Activated CD4-positive, alpha-beta T cell treated with anti-CD3 and anti-CD28 coated beads, Interleukin-2, amount 50 U/mL, for 4 hours (primary cell): ENCODE data around the gene SMAP2.
"Not testable (repeated sequence)": the region's sequence is repeated elsewhere in the genome, so short reads cannot be mapped to it uniquely, and the experiment has no call there.

Experiments
- DNase-seq, 2 experiments: peaks; one replicate each; pipeline ENCODE4 v3.0.0-alpha.2; 2020

Gene SMAP2

DNA sequence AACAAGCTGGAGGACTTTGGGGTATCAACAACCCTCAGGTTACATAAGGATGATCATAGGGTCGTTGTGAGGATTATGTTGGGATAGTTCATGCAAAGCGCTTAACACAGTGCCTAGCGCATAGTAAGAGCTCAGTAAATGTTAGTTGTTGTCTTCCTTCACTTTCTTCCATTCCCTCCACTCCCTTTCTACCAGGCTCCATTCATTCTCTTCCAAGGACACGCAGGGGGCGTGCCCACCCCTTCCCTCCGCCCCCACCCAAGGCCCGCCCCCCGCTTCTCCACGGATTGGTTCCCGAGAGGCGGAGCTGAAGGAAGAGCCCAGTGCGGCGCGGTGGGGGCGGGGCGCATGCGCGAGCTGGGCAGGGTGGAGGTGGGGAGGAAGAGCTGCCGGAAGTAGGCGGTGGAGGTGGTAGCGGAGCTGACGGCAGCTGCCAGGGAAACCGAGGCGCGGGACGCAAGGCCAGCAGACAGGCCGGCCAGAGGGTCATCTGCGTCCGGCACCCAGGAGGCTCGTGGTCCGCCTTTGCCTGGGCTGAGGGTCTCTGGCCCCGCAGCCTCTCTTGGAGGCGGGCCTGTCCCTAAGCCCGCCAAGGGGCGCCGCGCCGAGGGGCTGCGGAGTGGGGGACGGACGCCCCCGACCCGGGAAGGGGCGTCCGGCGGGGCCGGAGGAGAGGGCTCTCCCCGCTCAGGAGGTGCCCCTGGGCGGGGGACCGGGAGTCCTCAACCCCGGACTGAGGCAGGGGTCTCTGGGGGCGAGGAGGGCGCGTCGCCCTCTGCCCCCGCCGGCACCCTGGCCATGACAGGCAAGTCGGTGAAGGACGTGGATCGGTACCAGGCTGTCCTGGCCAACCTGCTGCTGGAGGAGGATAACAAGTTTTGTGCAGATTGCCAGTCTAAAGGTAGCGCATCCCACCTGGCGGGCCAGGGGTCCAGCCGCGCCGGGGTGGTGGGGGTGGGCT, at the start of gene SMAP2:
Gene SMAP2 (plus strand): TSS at position 405 of the 961 bp plus-strand sequence. CDS start 394 bp downstream, at position 799.
- peak; percentile 92 to 94 for DNase-seq

DNA sequence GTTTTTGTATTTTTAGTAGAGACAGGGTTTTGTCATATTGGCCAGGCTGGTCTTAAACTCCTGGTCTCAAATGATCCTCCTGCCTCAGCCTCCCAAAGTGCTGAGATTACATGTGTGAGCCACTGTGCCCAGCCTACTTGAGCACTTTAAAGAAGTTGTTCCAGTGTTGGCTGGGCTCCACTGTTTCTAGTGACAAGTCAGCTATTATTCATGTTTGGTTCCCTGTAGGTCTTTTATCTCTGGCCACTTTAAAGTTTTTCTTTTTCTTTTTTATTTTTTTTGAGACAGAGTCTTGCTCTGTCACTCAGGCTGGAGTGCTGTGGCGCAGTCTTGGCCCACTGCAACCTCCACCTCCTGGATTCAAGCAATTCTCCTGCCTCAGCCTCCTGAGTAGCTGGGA, 42.1 kb upstream of the SMAP2 start:
- DNase-seq: not testable (repeated sequence)

DNA sequence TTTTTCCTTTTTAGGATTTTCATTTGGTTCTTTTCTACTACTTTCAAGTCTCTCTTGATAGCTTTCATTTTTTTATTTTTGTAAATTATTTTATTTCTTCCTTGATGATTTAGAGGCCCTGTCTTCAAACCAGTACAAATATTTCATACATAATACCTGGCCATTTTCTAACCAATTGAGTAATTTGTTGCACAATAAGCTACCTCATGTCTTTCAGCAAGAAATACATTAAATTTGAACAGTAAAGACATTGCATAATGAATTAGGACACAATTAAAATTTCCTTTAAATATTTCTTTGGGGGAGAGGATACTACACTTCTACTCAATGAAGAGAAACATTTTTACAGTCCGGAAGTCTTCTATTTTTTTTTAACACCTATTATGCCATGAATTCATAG, 40.8 kb upstream of the SMAP2 start:
- DNase-seq: no peak

DNA sequence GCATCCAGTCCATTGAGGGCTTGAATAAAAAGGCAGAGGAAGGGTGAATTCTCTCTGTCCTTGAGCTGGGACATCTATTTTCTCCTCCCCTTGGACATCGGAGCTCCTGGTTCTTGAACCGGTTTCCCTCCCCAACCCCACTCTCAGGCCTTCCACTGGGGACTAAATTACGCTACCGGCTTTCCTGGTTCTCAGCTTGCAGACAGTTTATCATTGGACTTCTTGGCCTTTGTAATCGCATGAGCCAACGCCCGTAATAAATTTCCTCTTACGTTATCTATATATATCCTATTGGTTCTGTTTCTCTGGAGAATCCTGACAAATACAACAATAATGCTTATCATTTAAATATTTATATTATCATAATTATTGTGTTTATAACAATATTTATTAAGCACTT, 36.1 kb upstream of the SMAP2 start:
- DNase-seq: no peak

DNA sequence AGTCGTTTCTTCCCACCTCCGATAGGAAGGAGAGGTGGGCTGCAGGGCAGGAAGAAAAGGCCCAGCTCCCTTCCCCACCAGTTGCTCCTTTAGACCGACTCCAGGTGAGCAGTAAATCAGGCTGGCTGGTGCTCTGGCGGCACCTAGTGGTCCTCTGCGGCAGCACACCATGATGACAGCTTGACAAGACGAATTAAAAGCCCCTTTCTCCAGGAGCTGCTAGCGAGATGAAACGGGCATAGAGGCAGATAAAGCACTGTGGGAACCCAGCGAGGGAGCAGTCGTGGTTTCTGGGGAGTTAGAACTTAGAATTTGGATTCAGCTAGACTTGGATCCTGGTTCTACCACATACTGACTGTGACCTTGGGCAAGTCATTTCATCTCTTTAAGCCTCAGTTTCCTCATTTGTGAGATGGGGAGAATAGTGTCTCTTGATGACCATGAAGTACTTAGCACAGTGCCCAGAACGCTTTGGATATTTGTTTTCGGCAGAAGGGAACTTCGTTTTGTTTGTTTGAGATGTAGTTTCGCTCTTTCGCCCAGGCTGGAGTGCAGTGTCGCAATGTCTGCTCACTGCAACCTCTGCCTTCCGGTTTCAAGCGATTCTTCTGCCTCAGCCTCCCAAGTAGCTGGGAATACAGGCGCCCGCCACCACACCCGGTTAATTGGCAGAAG, 34.6 kb upstream of the SMAP2 start:
- DNase-seq: peak; percentile 89 to 91

DNA sequence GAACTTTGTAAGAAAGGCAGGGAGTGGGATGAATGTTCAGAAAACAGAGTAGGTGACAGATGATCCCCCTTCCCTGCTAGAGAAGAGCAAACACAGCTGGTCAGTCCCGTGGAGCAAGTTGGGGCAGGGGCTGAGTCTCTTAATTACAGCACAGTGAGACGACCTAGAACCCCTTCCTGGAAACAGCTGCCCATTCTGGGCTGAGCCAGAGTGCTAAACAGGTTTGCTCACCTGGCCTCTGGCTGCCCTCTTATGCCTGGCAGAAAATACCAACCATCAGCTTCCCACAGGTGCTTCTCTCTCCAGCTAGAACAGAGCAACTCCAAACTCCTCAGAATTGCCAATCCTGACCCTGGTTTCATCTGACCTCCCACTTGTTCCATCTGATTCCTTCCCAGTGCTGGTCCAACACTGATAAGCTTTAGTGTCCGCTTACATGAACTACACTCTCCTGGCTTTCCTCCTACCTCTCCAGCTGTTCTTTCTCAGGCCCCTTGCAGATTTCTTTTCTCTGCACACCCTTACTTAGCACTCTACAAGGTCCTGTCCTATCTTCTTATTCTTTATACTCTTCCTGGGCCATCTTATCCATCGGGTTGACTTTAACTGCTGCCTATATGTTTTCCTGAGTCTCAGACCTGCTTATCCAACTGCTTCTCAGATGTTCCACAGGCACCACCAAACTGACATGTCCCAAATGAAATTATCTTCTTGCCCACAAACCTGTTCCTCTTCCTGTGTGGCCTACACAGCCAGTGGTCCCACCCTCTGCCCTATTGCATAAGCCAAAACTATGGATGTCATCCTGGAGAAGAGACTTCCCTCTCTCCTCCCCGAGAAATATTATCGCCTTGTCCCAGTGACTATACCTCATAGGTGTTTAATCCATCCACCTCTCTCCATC, 33.9 kb upstream of the SMAP2 start:
- DNase-seq: no peak

DNA sequence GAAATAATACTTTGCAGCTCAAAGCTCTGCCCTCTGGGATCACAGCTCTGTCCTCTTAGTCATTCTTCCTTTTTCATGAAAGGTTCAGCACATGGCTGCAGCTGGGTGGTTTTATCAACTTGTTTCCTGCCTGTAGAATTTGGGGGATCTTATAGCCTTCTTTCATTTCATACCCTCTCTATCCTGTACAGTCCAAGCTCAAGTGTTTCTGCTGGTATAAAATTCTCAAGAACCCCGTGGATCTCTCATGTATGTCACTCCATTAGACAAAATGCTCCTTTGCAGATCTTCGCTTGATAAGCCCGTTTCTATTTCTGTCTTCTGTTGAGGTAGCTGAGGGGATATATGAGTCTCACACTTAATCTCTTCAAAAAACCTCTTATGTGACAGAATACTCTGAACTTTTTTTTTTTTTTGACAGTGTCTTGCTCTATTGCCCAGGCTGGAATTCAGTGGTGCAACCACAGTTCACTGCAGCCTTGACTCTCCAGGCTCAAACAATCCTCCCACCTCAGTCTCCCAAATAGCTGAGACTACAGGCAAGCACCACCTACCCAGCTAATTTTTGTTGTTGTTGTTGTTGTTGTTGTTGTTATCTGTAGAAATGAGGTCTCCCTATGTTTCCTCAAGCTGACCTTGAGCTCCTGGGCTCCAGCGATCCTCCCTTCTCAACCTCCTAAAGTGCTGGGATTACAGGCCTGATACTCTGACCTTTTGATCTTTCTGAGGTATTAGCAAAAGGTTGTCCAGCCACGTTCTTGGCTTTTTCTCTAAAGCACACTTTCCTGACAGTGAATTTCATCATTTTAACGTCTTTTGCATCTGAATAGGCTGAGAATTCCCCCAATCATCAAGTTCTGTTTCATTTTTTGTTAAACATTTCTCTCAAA, 31.8 kb upstream of the SMAP2 start:
- DNase-seq: no peak

DNA sequence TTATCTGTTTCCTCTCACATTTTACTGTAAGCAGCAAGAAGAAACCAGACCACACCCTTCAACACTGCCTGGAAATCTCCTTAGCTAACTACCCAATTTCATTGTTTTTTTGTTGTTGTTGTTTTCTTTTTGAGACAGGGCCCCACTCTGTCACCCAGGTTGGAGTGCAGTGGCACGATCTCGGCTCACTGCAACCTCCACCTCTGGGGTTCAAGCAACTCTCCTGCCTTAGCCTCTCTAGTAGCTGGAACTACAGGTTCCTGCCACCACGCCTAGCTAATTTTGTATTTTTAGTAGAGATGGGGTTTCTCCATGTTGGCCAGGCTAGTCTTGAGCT, 31.2 kb upstream of the SMAP2 start:
- not testable (repeated sequence) for DNase-seq

DNA sequence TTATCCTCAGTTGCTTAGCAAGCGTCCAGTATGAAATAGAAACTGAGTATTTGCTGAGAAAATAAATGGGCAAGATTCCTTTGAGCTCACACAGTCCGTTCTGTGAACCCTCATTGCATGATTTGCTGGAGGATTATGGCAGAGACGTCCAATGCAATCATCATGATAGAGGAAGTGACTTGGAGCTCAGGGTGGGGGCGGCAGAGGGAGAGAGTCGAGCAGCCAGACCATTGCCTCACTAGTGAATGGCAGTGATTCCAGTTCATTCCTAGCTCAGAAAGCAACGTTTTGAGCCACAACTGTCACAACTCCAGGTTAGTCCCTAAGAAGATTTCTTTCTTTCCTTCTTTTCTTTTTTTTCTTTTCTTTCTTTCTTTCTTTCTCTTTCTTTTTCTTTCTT, 28.9 kb upstream of the SMAP2 start:
- DNase-seq: peak in 1 of 2 experiments; percentile 7

DNA sequence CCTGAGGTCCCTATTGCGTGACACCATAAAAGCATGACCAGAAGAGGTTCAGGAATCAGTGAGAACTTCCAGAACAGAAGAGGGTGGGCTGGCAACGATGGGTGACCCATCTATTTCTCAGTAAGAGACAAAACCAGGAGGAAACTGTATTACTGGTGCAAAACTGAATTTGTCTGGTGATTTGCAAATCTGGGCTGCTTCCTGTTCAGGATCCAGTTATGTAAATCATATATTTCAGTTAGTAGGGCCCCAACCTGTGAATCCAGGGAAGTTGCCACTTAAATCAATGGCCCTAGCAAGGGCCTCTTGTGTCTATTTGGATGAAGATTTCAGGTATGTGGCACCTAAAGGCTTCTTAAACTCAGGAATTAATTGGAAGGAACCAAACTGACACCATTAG, 23.1 kb upstream of the SMAP2 start:
- no peak for DNase-seq

DNA sequence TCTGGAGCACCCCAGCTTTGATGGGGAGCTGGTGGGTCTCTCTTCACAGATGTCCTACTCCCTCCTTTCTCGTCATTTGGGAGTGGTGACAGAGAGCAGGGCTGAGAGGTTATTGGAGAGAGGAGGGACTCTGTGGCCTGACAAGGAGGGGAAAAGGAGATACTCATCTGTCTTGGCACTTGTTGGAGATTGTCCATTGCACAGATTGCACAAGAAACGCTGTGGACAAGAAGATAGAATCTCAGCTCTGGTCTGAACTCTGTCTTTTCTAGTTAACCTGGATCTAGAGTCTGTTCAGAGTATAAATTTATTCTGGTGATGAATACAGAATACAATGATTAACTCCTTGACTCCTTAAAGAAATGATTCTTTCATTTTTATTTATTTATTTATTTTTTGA, 22.4 kb upstream of the SMAP2 start:
- DNase-seq: no peak

DNA sequence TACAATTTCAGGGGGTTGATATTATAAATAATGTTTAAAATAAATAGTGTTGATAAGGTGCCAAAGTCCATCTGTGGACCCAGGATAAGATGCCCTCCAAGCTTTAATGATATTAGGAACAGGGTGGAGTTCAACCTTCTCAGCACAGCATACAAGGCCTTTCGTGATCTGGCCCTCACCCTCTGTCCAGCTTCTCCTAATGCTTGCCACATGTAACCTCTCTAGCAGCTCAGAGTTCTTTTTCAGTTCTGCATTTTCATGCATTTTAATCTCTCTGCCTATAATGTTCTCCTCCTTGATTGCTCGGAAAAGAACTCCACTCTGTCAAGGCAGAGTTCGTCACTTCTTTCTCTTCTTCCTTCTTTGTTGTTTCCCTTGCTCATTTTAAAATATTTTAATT, 21.4 kb upstream of the SMAP2 start:
- DNase-seq: no peak

DNA sequence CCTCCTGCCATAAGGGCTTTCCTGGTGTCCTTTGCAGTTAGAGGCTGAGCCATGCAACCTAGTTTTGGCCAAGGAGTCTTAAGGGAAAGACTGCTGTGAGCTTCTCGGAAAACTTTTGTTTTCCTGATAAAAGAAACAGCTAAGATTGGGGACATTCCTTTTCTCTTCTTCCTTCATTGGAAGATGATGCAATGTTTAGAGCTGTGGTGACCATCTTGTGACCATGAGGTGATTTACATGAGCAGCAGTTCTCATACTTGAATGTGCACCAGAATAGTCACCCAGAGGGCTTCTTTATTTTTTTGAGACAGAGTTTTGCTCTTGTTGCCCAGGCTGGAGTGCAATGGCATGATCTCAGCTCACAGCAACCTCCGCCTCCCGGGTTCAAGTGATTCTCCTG, 20.4 kb upstream of the SMAP2 start:
- no peak for DNase-seq

DNA sequence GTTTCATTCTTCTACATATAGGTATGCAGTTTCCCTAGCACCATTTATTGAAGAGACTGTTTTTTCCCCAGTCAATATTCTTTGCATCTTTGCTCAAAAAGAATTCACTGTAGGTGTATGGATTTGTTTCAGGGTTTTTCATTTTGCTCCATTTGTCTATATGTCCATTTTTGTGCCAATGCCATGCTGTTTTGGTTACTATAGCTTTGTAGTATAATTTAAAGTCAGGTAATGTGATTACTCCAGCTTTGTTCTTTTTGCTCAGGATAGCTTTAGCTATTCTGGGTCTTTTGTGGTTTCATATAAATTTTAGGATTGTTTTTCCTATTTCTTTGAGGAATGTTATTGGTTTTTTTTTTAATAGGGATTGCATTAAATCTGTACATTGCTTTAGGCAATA, 15.9 kb upstream of the SMAP2 start:
- no peak for DNase-seq

DNA sequence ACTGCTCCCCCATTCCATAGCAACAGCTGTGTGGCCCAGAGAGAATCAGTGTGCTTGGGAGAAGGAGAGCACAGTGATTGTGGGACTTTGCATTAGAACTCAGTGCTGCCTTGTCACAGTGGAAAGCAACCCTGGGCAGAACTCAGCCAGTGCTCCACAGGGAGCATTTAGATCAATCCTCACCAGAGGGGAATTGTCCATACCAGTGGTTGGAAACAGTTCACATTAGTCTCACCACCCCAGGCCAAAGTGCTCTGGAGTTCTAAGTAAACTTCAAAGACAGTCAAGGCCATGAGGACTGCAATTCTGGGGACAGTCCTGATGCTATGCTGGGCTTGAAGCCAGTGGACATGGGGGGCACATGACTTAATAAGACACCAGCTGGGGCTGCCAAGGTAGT, 12.9 kb upstream of the SMAP2 start:
- DNase-seq: no peak

DNA sequence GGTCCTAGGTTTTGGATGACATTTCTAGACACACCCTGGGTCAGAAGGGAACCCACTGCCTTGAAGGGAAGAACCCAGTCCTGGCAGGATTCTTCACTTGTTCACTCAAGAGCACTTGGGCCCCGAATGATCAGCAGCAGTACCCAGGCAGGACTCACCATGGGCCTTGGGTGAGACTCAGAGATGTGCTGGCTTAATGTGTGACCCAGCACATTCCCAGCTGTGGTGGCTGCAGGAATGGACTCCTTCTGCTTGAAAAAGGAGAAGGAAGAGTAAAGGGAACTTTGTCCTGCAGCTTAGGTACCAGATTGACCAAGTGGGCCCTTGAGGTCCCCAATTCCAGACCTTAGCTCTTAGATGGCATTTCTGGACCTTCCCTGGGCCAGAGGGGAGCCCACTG, 12.3 kb upstream of the SMAP2 start:
- no peak for DNase-seq

DNA sequence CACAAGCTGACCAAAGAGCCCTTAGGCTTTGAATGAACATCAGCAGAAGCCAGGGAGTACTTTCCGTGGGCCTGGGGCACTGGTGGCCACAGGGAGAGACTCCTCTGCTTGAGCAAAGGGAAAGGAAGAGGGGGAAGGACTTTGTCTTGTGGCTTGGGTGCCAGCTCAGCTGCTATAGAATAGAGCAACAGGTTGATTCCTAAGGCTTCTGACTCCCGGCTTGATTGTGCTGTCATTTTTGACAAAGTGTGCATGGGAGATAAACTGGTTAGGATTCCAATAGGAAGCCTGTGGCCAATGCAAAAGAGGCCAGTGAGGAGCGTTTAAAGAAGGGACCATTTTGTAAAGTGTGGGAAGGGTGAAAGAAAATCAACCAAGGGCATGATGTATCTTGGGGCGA, 11.9 kb upstream of the SMAP2 start:
- no peak for DNase-seq

DNA sequence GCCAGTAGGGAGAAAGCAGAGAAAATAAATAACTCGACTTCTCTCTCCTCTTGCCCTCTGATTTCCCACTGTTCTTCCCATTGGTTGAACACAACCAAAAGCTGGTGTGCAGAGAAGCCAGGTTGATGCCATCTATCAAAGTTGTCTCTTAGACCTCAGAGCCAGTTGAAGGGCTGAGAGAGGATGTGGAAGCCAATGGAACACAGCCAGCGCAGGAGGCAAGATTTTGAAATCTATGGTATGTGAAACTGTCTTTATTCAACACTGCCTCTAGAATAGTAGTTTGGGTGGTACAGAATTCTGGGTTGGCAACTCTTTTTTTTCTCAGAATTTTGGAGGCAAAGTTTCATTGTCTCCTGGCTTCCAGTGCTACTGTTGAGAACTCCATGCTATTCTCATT, 11.3 kb upstream of the SMAP2 start:
- DNase-seq: no peak

DNA sequence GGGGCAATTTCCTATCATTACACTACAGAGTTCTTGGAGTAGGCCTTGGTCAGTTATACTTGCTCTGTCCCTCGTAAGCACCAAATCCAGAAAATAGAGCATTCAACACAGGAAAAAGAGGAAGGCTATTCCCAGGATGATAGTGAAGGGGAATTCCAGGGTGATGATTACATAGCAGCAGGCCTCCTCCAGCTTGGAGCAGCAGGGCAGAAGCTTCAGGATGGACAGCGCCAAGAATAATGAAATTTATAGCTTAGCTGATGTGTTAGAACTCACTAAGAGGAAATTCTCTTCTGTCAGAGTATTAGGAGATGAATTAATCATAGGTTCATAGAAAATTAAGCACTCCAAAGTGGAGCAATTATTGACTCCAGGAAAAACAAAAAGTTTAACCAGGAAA, 10.8 kb upstream of the SMAP2 start:
- no peak for DNase-seq

DNA sequence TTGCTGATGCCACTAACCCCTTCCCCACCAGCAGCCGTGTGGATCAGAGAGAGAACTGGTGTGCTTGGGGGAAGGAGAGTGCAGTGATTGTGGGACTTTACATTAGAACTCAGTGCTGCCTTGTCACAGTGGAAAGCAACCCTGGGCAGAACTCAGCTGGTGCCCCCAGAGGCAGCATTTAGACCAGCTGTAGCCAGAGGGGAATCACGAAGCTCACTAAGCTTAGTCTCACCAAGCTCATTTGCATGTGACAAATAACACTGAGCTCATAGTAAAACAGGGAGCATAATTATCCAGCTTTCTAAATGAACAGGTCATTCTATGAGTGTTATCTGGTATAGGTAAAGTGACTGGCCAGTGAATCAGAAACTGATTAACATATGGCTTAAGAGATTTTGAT, 9.8 kb upstream of the SMAP2 start:
- no peak for DNase-seq

DNA sequence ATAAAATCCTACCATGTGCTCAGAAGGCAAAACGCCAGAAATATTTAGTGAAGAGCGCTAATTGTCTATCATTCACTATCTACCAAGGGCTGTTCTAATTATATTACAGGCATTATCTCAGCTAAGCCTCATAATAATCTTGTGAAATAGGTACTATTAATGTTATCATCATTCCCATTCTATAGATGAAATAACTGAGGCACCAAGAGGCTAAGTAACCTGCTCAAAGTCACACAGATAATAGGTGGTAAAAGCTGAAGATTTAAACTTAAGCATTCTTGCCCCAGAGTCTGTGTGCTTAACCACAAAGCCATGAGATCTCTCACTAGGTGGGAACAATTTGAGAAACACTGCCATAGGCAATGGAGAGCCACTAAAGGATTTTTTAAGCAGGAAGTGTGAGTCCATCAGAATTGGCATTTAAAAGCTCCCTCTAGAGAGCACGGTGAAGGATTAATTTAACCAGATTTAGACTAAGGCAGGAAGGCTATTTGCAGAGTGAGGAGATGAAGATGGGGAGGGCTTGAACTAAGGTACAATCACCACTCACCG, 1.7 kb upstream of the SMAP2 start:
- no peak for DNase-seq
